IMR-90 (cell line): Measurements from ENCODE around the gene B3GNT5. TPM values are rescaled to one million over a fixed set of nuclear protein-coding genes. Genes with fewer than 3 reads are reported as not detected.

Source experiments
- ATAC-seq: fragments of 200-7000 bp; cut with Tn5 transposase; 2 replicates; pipeline ENCODE4 v1.9.1; 2020; ENCODE audit warnings: low read depth, mild to moderate bottlenecking, moderate library complexity
- BruUV-seq: library from RNA; stranded (reverse); fragments of 400-500 nt; replicated peaks from 2 replicates; lab custom pipeline; 2021; lab: Mats Ljungman, UMichigan
- CTCF ChIA-PET: fragments of 300-600 bp; formaldehyde crosslinking; extraction: SDS; loops from one replicate; lab custom pipeline; 2021; ENCODE audit warnings: antibody characterized with exemption; lab: Yijun Ruan, JAX
- POLR2A ChIA-PET: fragments of 300-600 bp; sonication (Branson Sonifier 250); formaldehyde crosslinking; loops from one replicate; lab custom pipeline; 2022; ENCODE audit warnings: antibody characterized with exemption; ENCODE audit not compliant: unreplicated experiment; lab: Charles Lee
- DNase-seq: peaks from one replicate; pipeline ENCODE4 v3.0.0; 2013
- H2AFZ ChIP-seq: replicated peaks from 2 replicates; pipeline ENCODE3; 2013; ENCODE audit warnings: low read length, mild to moderate bottlenecking; ENCODE audit not compliant: poor library complexity
- H2AK5ac ChIP-seq: 2 replicates; pipeline ENCODE4 v1.6.1; 2013; ENCODE audit warnings: low read depth, low read length, inconsistent platforms
- H2AK9ac ChIP-seq: replicated peaks from 2 replicates; pipeline ENCODE3; 2013; ENCODE audit warnings: mild to moderate bottlenecking, low read depth, low read length, moderate library complexity; ENCODE audit not compliant: poor library complexity
- H2BK120ac ChIP-seq: 2 replicates; pipeline ENCODE4 v1.6.1; 2013; ENCODE audit warnings: low read depth, low read length, inconsistent platforms
- H2BK15ac ChIP-seq: 3 replicates; pipeline ENCODE4 v1.6.1; 2013; ENCODE audit warnings: low read depth, low read length, inconsistent platforms
- H2BK20ac ChIP-seq: 2 replicates; pipeline ENCODE4 v1.6.1; 2013; ENCODE audit warnings: low read depth, mild to moderate bottlenecking, inconsistent platforms, low read length, moderate library complexity
- H2BK5ac ChIP-seq: 2 replicates; pipeline ENCODE4 v1.6.1; 2013; ENCODE audit warnings: mild to moderate bottlenecking, low read depth, low read length, inconsistent platforms; ENCODE audit not compliant: poor library complexity, severe bottlenecking
- H3K14ac ChIP-seq: replicated peaks from 2 replicates; pipeline ENCODE4 v1.6.1; 2013; ENCODE audit warnings: low read depth, low read length, inconsistent platforms
- H3K18ac ChIP-seq: 2 replicates; pipeline ENCODE4 v1.6.1; 2013; ENCODE audit warnings: low read depth, low read length, control low read depth
- H3K23ac ChIP-seq: 2 replicates; pipeline ENCODE4 v1.6.1; 2013; ENCODE audit warnings: low read depth, low read length, inconsistent platforms
- H3K27ac ChIP-seq: 2 replicates; pipeline ENCODE4 v1.5.1; 2013; ENCODE audit warnings: mild to moderate bottlenecking, control low read depth, low read length; ENCODE audit not compliant: insufficient read depth
- H3K27me3 ChIP-seq: 2 replicates; pipeline ENCODE4 v1.6.1; 2013; ENCODE audit warnings: low read length; ENCODE audit not compliant: control insufficient read depth, insufficient read depth
- H3K36me3 ChIP-seq: 2 replicates; pipeline ENCODE4 v1.6.1; 2013; ENCODE audit warnings: low read length, mixed read lengths; ENCODE audit not compliant: control insufficient read depth, insufficient read depth
- H3K4ac ChIP-seq: 2 replicates; pipeline ENCODE4 v1.6.1; 2013; ENCODE audit warnings: low read depth, low read length, inconsistent platforms
- H3K4me1 ChIP-seq: 2 replicates; pipeline ENCODE4 v1.6.1; 2013; ENCODE audit warnings: low read length, mixed read lengths; ENCODE audit not compliant: control insufficient read depth, insufficient read depth
- H3K4me2 ChIP-seq: 2 replicates; pipeline ENCODE4 v1.6.1; 2013; ENCODE audit warnings: low read depth, mild to moderate bottlenecking, control low read depth, low read length, moderate library complexity
- H3K4me3 ChIP-seq: 2 replicates; pipeline ENCODE4 v1.5.1; 2013; ENCODE audit warnings: low read depth, mild to moderate bottlenecking, control low read depth, low read length, moderate library complexity; ENCODE audit not compliant: insufficient read depth
- H3K56ac ChIP-seq: 2 replicates; pipeline ENCODE4 v1.6.1; 2013; ENCODE audit warnings: low read length, inconsistent platforms; ENCODE audit not compliant: insufficient read depth; ENCODE audit errors: extremely low read depth
- H3K79me1 ChIP-seq, 2 experiments: 2 replicates each; pipeline ENCODE4 v1.6.1; 2013; ENCODE audit warnings: low read length in 2 of 2, inconsistent platforms in 1 of 2, low read depth in 1 of 2
- H3K9ac ChIP-seq: 2 replicates; pipeline ENCODE4 v1.6.1; 2013; ENCODE audit warnings: low read depth, low read length, control low read depth
- H3K9me1 ChIP-seq: 2 replicates; pipeline ENCODE4 v1.6.1; 2013; ENCODE audit warnings: low read length, inconsistent platforms; ENCODE audit not compliant: insufficient read depth
- H3K9me3 ChIP-seq: 2 replicates; pipeline ENCODE4 v1.6.1; 2013; ENCODE audit warnings: low read length; ENCODE audit not compliant: control insufficient read depth, insufficient read depth
- H4K20me1 ChIP-seq: 2 replicates; pipeline ENCODE4 v1.6.1; 2013; ENCODE audit warnings: low read length, inconsistent platforms; ENCODE audit not compliant: insufficient read depth
- H4K5ac ChIP-seq: 2 replicates; pipeline ENCODE4 v1.6.1; 2013; ENCODE audit warnings: mild to moderate bottlenecking, low read depth, low read length, control low read depth
- H4K8ac ChIP-seq, 2 experiments: 2 replicates each; pipeline ENCODE4 v1.6.1; 2013; ENCODE audit warnings: low read depth in 2 of 2, low read length in 2 of 2, control low read depth in 1 of 2, inconsistent platforms in 1 of 2
- H4K91ac ChIP-seq: 2 replicates; pipeline ENCODE4 v1.6.1; 2013; ENCODE audit warnings: low read depth, low read length, inconsistent platforms; ENCODE audit not compliant: insufficient read depth
- CTCF ChIP-seq: conservative IDR thresholded peaks from 2 replicates; pipeline ENCODE4 v1.5.1; 2012; ENCODE audit warnings: mild to moderate bottlenecking, low read depth, low read length, improper control_type of control experiment
- ELK1 ChIP-seq: fragments of 150-350 bp; IDR thresholded peaks from 2 replicates; pipeline ENCODE4 v1.6.1; 2016; ENCODE audit warnings: low read depth, mild to moderate bottlenecking, low read length, moderate library complexity, borderline replicate concordance
- FOS ChIP-seq: fragments of 150-350 bp; IDR thresholded peaks from 2 replicates; pipeline ENCODE4 v1.6.1; 2016; ENCODE audit warnings: low read depth, low read length
- MXI1 ChIP-seq: IDR thresholded peaks from 2 replicates; pipeline ENCODE4 v1.6.1; 2012; ENCODE audit warnings: low read depth, mild to moderate bottlenecking, low read length, moderate library complexity, borderline replicate concordance
- NFE2L2 ChIP-seq: fragments of 150-350 bp; IDR thresholded peaks from 2 replicates; pipeline ENCODE4 v1.6.1; 2016; ENCODE audit warnings: low read depth, mild to moderate bottlenecking, low read length
- RAD21 ChIP-seq: IDR thresholded peaks from 2 replicates; pipeline ENCODE4 v1.6.1; 2012; ENCODE audit warnings: low read length, improper control_type of control experiment
- RFX5 ChIP-seq: IDR thresholded peaks from 2 replicates; pipeline ENCODE4 v1.8.0; 2012; ENCODE audit warnings: low read depth, mild to moderate bottlenecking, low read length, moderate library complexity
- USF2 ChIP-seq: fragments of 150-350 bp; IDR thresholded peaks from 2 replicates; pipeline ENCODE4 v1.6.1; 2017; ENCODE audit warnings: mild to moderate bottlenecking, antibody characterized with exemption, low read length, low read depth
- WGBS, 2 experiments: methylation state at CpG; one replicate each; pipeline versions ENCODE4 v1.1.5 to v1.1.7; 2013; ENCODE audit warnings: missing lambda C conversion rate in 2 of 2; ENCODE audit not compliant: insufficient read length in 1 of 2; ENCODE audit errors: extremely low coverage in 2 of 2; 5-methylcytosine and 5-hydroxymethylcytosine counted together
- dilution Hi-C: fragments of 300-500 bp; cut with HindIII; formaldehyde crosslinking; loops from one replicate; pipeline ENCODE4 v1.14.3; 2018; ENCODE audit warnings: low sequenced_read_pairs; ENCODE audit not compliant: unreplicated experiment
- in situ Hi-C: fragments of 300-500 bp; cut with MboI; formaldehyde crosslinking; loops from 3 replicates; pipeline ENCODE4 v1.14.3; 2019; ENCODE audit warnings: low sequenced_read_pairs, inconsistent platforms, mixed read lengths
- intact Hi-C: fragments of 100-400 bp; cut with micrococcal nuclease; formaldehyde crosslinking; loops from 2 replicates; pipeline ENCODE4 v1.10.0; 2022
- polyA plus RNA-seq, 3 experiments: library from polyadenylated mRNA; depleted of rRNA; stranded (reverse); fragments of >200 nt; gene quantifications; 2 replicates each; pipeline ENCODE4 v1.2.3, GENCODE V29; 2012; ENCODE audit warnings: low replicate concordance in 1 of 3
- total RNA-seq: library from RNA; depleted of rRNA; stranded (reverse); fragments of >200 nt; gene quantifications from 2 replicates; pipeline ENCODE4 v1.2.3, GENCODE V29; 2012

B3GNT5 gene
- total and polyA plus RNA-seq, 2 of the 4 experiments (the other 2 are of a cell fraction): 1.6 to 3.4 TPM

GRCh38 chr3:183270344-183270743 is 17.3 kb downstream of the B3GNT5 start:
- dilution Hi-C loops: no loop called here
- intact Hi-C loops: no loop called here
- no peak overlapping the region for H3K4me3 ChIP-seq
- H3K9ac ChIP-seq: no peak overlapping the region
- no peaks in the 10 kb centered on the region; the same call in 1 of the 2 replicates for H4K20me1 ChIP-seq
- H3K36me3 ChIP-seq: no peaks in the 10 kb centered on the region
- no peak overlapping the region for H2BK15ac ChIP-seq
- H3K56ac ChIP-seq: no peak overlapping the region
- no peak overlapping the region for H2BK20ac ChIP-seq
- H2BK5ac ChIP-seq: no peak overlapping the region
- in situ Hi-C loops: no loop called here
- no peak overlapping the region for H2AK5ac ChIP-seq
- no peak overlapping the region for H3K23ac ChIP-seq
- H3K4me1 ChIP-seq: no peaks in the 10 kb centered on the region
- H3K27me3 ChIP-seq: no peaks in the 10 kb centered on the region; the same call in 1 of the 2 replicates
- H3K4me2 ChIP-seq: no peak overlapping the region
- WGBS, 2 experiments: 90% methylated on average over 3 of the region's 7 CpGs; no CpG with 5 or more reads in 1 of the 2 experiments
- POLR2A ChIA-PET: no interaction called here
- H4K5ac ChIP-seq: no peak overlapping the region
- no peak overlapping the region for H4K91ac ChIP-seq
- no peaks in the 10 kb centered on the region for H3K9me1 ChIP-seq
- no peak overlapping the region for H4K8ac ChIP-seq
- no peak overlapping the region for H3K18ac ChIP-seq
- CTCF ChIA-PET: no interaction called here
- no peaks in the 10 kb centered on the region for H3K9me3 ChIP-seq
- BruUV-seq: no TSS peak
- DNase-seq (no peak), ATAC-seq (no peak)
- H3K27ac ChIP-seq: no peak overlapping the region
- no peak overlapping the region for H2BK120ac ChIP-seq
- H3K4ac ChIP-seq: no peak overlapping the region
- TF ChIP-seq USF2 (no peak), RFX5 (no peak), NFE2L2 (no peak), MXI1 (no peak), RAD21 (no peak), CTCF (no peak), ELK1 (no peak), FOS (no peak)
- H2AFZ ChIP-seq: no peak overlapping the region
- no peak overlapping the region for H3K14ac ChIP-seq
- no peaks in the 10 kb centered on the region for H3K79me1 ChIP-seq
- no peak overlapping the region for H2AK9ac ChIP-seq
